Hindlimb muscle (tissue), 1 donor: ENCODE data around the gene SKA2. TPM values are rescaled to one million over a fixed set of nuclear protein-coding genes. Genes with fewer than 3 reads are reported as not detected.
"Not testable (repeated sequence)": the region's sequence is repeated elsewhere in the genome, so short reads cannot be mapped to it uniquely, and the experiment has no call there.

Source experiments
- DNase-seq: peaks from one replicate; pipeline ENCODE4 v3.0.0-alpha.2; 2013
- polyA plus RNA-seq: library from polyadenylated mRNA; unstranded; fragments of 120-200 nt; gene quantifications from one replicate; pipeline ENCODE4 v1.2.1, GENCODE V29; 2013; ENCODE audit not compliant: insufficient read length

Gene SKA2
- polyA plus RNA-seq, 1 donor, result 33.7 TPM

GRCh38 chr17:59151006-59151405 lies 4.0 kb downstream of the SKA2 start:
- DNase-seq, result no peak

- no peak for DNase-seq
Measured at GRCh38 chr17:59149841-59150511, 5.0 kb downstream of the SKA2 start.

- DNase-seq, result no peak
Measured at GRCh38 chr17:59149051-59149450, 5.9 kb downstream of the SKA2 start.

GRCh38 chr17:59145571-59146096 lies 9.4 kb downstream of the SKA2 start:
- DNase-seq, result no peak

GRCh38 chr17:59141860-59142259 lies 13.1 kb downstream of the SKA2 start:
- no peak for DNase-seq

- no peak for DNase-seq
Measured at GRCh38 chr17:59139939-59140338, 15.0 kb downstream of the SKA2 start.

- not testable (repeated sequence) for DNase-seq
Measured at GRCh38 chr17:59138339-59138738, 16.6 kb downstream of the SKA2 start.

- no peak for DNase-seq
Measured at GRCh38 chr17:59131131-59131530, 23.9 kb downstream of the SKA2 start.

- DNase-seq, result no peak
Measured at GRCh38 chr17:59129814-59130213, 25.2 kb downstream of the SKA2 start.

- no peak for DNase-seq
Measured at GRCh38 chr17:59126809-59127417, 28.1 kb downstream of the SKA2 start.

GRCh38 chr17:59124665-59125064 lies 30.3 kb downstream of the SKA2 start:
- no peak for DNase-seq

- DNase-seq, result no peak
Measured at GRCh38 chr17:59121901-59122480, 33.0 kb downstream of the SKA2 start.

GRCh38 chr17:59115474-59115873 lies 39.5 kb downstream of the SKA2 start:
- DNase-seq, result no peak

- DNase-seq, result no peak
Measured at GRCh38 chr17:59111539-59111938, 43.4 kb downstream of the SKA2 start.

GRCh38 chr17:59110973-59111372 lies 44.0 kb downstream of the SKA2 start:
- DNase-seq, result no peak

- no peak for DNase-seq
Measured at GRCh38 chr17:59108400-59109102, 46.4 kb downstream of the SKA2 start.

- DNase-seq, result no peak
Measured at GRCh38 chr17:59107306-59107670, 47.7 kb downstream of the SKA2 start.

- peak; percentile 99 for DNase-seq
Measured at GRCh38 chr17:59106463-59107305, 48.3 kb downstream of the SKA2 start, which contains the start of gene TRIM37. TRIM37 (minus strand) TSS chr17:59106880; CDS start chr17:59106461, 419 bp downstream.

GRCh38 chr17:59105852-59106462 lies 49.0 kb downstream of the SKA2 start:
- peak; percentile 35 for DNase-seq

GRCh38 chr17:59101178-59101577 lies 53.8 kb downstream of the SKA2 start:
- no peak for DNase-seq

GRCh38 chr17:59097876-59098275 lies 57.1 kb downstream of the SKA2 start:
- no peak for DNase-seq
